Medulla oblongata (tissue), 1 donor: ENCODE results near the gene ADGRD1.
A peak's percentile ranks its signal among the peaks of the same experiment; 100 is the strongest.
"Not testable (repeated sequence)": the region's sequence is repeated elsewhere in the genome, so short reads cannot be mapped to it uniquely, and the experiment has no call there.

Experiments used
- DNase-seq: peaks from one replicate; pipeline ENCODE4 v3.0.0-alpha.2; 2015; ENCODE audit errors: extremely low spot score

Gene ADGRD1

GRCh38 chr12:131119345-131119744, 165.6 kb downstream of the ADGRD1 start:
- not testable (repeated sequence) for DNase-seq

- DNase-seq = no peak
These were observed 166.2 kb downstream of the ADGRD1 start for GRCh38 chr12:131119936-131120335.

- no peak for DNase-seq
These were observed 167.1 kb downstream of the ADGRD1 start for GRCh38 chr12:131120831-131121271.

GRCh38 chr12:131121705-131122405, 168.1 kb downstream of the ADGRD1 start:
- no peak for DNase-seq

GRCh38 chr12:131122631-131123030, 168.9 kb downstream of the ADGRD1 start:
- DNase-seq = no peak

- no peak for DNase-seq
These were observed 170.1 kb downstream of the ADGRD1 start for GRCh38 chr12:131123817-131124216.

GRCh38 chr12:131124487-131125280, 171.0 kb downstream of the ADGRD1 start:
- DNase-seq = no peak

GRCh38 chr12:131126662-131127173, 173.0 kb downstream of the ADGRD1 start:
- no peak for DNase-seq

GRCh38 chr12:131128556-131128955, 174.8 kb downstream of the ADGRD1 start:
- DNase-seq = no peak

GRCh38 chr12:131128966-131129619, 175.4 kb downstream of the ADGRD1 start:
- DNase-seq = not testable (repeated sequence)

GRCh38 chr12:131129839-131130238, 176.1 kb downstream of the ADGRD1 start:
- no peak for DNase-seq

GRCh38 chr12:131130311-131130911, 176.7 kb downstream of the ADGRD1 start:
- DNase-seq = no peak

- no peak for DNase-seq
These were observed 177.5 kb downstream of the ADGRD1 start for GRCh38 chr12:131131077-131131807.

GRCh38 chr12:131131808-131132117, 178.1 kb downstream of the ADGRD1 start:
- DNase-seq = no peak

- DNase-seq = peak; percentile 35
These were observed 178.6 kb downstream of the ADGRD1 start for GRCh38 chr12:131132118-131132892.

- no peak for DNase-seq
These were observed 179.6 kb downstream of the ADGRD1 start for GRCh38 chr12:131133015-131133905.

GRCh38 chr12:131133994-131134393, 180.3 kb downstream of the ADGRD1 start:
- no peak for DNase-seq

- no peak for DNase-seq
These were observed 181.0 kb downstream of the ADGRD1 start for GRCh38 chr12:131134523-131135310.

GRCh38 chr12:131135311-131135785, 181.6 kb downstream of the ADGRD1 start:
- no peak for DNase-seq
